ENCODE measurements around the gene DENND1A.
"Not testable (repeated sequence)": the region's sequence is repeated elsewhere in the genome, so short reads cannot be mapped to it uniquely, and the experiment has no call there.

The DENND1A gene

DNA sequence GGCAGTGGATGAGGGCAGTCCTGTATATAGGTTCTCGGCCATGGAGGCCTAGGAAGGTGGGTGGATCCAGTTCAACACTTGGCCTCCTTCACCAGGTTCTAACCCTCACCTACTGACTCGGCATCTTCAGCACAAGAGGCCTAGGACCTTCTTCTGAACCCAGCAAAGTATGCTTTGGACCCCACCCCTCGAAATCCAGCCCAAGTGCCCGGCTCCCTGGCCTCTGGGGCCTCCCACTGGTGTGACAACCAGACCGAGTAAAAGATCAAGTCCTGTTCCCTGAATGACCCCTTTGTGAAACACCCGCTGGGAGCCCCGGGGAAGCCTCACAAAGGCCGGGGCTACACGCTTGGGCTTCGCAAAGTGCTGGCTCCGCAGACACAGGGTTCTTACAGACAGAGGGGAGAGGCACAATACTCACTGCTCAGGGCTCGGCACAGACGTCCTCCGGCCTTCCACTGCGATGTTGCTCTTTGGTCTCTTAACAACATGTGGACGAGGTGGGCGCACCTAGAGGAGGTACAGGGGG, 526.9 kb downstream of the DENND1A start:
- DNase-seq (ENCODE audit: low read depth in 1 of 2, low spot score in 1 of 2): no peak

DNA sequence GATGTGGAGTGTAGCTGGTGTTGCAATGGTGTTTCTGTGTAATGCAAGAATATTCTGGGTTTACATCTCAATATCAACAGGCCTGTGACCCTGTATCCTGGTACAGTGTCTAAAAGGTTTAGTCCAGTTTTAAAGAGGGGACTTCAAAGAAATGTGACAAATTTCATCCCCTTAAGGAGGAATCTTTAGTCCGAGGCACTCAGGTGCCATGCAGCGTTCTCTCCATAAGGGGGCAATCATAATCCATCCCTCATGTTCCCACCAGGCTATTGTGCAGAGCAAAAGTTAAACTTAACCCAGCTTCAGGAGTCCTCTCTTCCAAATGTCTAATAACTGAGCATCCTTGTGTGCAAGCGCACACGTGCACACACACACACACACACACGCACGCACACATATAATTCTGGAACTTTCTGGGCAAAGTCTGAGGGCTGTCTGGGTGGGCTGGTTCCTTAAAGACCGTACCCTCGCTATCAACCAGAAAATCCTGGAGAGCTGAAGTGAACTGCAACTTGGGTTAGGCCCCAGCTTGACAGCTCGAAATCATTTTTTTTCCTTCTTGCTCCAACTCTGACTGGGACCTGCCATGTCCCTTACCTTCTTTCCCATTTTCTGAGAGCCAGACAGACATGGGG, 527.9 kb downstream of the DENND1A start:
- no peak for DNase-seq (ENCODE audit: low read depth in 1 of 2, low spot score in 1 of 2)

DNA sequence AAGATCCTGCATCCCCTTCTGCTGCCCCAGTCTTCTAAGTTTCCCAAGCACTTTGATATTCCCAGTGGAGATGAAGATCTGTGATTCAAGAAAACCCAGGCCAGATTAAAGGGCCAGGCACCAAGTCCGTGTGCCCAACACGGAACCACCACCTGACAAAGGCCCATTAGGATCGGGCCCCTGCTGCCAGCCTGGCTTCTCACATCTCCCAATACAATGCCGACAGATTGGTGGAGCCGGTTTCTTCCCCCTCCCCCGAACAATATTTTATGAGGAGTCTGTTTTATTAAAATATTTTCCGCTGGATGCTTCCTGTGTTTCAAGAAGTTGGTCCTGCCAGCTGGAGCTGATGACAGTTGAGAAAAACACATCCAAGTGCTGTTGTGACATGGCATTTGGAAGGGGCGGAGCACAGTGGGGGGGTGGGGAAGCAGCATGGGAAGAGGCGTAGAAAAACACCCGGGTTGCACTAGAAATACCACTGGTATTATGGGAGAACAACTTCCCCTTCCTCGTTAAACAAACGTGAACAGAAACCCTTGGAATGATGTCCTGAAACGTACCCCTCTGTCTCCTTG, 528.9 kb downstream of the DENND1A start:
- no peak for DNase-seq (ENCODE audit: low read depth in 1 of 2, low spot score in 1 of 2)

DNA sequence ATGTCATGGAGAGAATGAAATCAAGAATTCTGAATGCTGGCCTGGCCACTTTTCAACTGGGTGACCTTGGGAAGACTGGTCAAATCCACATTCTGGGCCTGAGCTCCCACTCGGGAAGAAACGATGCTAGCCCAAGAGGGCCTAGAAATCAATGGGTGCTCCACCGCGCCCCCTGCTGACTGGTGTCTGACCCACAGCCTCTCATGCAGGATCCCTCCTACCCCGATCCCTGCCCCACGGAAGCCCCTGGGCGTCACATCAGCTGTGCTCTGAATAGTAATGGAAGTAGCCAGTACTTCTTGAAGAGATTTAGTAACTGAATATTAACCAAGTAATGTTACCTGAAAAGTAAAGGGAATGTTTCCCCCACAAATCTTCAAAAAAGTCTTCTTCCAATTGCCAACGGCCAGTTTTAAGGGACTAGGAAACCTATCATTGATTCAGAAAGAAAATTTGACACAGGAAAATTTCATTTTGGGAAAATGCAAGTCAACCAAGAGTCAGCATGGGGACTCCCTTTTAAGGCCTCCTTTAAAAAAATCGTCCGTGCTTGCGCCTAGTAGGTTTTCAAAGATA, 530.0 kb downstream of the DENND1A start:
- DNase-seq (ENCODE audit: low read depth in 1 of 2, low spot score in 1 of 2): no peak

DNA sequence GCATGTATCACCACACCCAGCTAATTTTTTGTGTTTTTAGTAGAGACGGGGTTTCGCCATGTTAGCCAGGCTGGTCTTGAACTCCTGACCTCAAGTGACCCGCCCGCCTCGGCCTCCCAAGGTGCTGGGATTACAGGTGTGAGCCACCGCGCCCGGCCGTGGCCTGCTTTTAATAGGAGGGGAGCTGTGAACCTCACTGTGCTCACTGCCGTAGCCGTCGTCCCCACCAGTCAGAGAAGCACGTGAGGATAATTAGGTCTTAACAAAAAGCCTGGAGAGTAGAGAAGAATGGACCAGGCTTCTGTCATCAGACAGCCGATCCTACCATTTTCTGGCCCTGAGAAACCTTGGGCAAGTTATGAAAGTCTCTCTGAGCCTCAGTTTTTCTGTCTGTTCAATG, 531.0 kb downstream of the DENND1A start:
- DNase-seq (ENCODE audit: low read depth in 1 of 2, low spot score in 1 of 2): not testable (repeated sequence)

DNA sequence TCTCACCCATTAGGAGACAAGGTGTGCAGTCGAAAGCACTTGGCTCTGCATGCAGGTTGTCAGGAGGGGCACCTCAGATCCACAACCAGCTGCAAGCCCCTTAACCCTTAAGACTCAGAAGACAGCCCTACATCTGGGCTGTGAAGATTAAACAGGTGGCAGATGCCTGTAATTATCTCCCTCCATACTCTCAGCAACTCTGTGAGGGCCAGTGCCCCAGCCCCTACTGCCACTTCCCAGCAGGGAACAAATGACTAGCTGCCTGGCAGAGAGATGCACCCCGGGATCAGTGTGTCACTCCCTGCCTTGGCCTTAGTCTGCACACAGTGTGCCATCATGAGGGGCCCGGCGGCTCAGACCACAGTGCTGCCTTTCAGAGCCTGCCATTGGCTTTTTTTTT, 532.0 kb downstream of the DENND1A start:
- DNase-seq (ENCODE audit: low read depth in 1 of 2, low spot score in 1 of 2): no peak

DNA sequence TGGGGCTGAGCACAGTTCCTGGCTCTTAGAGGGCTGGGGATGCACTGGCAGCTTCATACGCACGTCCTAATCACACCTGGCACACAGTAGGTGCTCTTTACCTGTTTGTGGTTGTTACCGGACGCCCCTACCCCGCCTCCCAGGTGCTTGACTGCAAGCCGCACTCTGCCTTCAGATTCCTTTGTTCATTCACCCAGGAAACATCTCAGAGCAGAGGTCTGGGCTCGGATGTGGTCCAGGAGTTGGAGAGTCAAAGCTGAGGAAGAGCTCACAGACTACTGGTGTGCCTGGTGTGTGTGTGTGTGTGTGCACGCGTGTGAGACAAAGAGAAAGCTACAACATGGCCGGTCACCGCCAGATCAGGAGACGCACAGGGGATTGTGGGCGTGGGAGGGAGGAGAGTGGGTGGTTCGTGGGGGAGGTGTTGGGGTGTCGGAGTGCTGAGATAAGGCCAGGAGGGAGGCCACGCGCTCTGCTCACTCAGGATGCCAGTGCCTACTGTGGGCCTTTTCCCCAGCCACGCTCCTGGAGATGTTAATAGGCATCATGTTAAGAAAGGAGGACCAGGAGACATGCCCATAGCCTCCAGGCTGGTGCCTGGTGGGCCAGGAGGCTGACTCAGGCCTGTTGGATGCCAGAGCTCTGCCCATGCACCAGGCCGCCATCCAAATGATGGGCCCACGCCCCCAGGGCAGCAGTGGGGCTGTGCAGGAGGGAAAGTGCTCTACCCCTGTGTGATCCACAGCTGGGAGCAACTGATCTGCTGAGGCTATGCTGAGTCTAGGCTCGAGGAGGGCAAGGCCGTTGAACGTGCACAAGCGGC, 534.0 kb downstream of the DENND1A start:
- no peak for DNase-seq (ENCODE audit: low read depth in 1 of 2, low spot score in 1 of 2)

DNA sequence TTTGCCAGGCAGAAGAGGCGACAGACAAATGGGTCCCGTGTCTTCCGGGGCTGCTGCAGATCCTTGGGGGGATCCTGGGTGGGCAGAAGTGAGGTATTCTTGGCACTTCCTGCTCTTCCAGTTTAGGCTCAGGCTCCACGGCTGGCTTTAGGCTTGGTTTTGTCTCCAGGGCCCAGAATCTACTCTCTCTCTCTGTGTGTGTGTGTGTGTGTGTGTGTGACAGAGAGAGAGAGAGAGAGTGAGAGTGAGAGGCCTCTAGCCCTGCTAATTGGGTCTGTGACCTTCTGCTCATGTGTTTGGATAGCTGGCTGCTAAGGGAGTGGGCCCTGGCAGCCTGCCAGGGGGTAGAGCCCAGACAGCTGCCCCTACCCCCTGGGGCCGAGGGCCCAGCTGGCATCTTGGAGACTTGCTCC, 534.6 kb downstream of the DENND1A start:
- DNase-seq (ENCODE audit: low read depth in 1 of 2, low spot score in 1 of 2): no peak

DNA sequence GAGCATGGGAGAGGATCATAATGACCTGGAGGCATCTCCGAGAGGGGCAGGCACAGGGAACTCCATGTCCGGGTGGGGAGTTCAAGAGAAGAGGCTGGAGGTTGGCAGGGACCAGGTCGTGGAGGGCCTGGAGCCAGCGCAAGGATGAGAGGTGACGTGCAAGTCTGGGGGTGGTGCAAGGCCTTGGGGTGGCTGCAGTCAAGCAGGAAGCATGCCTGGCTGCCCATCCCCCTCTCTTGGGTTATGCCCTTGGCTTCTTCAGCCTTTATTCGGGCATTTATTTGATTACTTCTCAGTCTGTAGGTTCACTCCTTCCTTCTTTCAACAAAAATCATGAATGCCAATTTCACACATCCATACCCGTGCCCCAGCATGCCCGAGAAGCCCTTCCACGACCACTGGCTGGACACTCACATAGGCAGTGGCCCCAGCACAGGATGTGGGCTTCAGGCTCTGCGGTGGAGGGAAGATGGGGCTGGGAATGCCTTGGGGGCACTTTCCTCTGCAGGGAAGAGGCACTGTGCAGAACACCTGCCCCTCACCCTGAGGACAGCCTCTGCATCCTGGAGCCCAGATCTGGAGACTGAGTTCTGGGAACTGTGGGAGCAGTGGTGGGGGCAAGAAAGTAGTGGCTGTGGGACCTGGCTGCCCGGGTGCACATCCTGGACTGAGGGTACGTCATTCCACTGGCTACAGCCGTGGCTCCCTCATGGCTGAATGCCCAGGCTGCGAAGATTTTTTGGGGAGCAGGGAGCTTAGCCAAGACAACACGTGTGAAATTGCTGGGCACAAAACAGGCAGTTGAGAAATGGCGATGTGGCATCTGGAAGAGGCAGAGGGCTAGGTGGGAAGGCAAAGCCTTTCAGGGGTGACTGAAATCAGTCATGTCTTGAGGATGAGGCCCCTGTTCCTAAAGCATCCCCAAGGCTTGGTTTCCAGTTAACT, 535.4 kb downstream of the DENND1A start:
- no peak for DNase-seq (ENCODE audit: low read depth in 1 of 2, low spot score in 1 of 2)

DNA sequence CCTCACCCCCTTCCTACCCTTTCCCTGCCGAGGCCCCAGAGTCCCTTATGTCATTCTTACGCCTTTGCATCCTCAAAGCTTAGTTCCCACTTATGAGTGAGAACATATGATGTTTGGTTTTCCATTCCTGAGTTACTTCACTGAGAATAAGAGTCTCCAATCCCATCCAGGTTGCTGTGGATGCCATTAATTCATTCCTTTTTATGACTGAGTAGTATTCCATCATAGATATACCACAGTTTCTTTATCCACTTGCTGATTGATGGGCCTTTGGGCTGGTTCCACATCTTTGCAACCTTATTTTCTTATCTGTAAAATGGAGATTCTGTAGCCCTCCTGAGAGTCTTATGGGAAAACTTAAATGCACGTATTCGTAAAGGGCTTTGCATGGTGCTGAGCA, 537.1 kb downstream of the DENND1A start:
- no peak for DNase-seq (ENCODE audit: low read depth in 1 of 2, low spot score in 1 of 2)

DNA sequence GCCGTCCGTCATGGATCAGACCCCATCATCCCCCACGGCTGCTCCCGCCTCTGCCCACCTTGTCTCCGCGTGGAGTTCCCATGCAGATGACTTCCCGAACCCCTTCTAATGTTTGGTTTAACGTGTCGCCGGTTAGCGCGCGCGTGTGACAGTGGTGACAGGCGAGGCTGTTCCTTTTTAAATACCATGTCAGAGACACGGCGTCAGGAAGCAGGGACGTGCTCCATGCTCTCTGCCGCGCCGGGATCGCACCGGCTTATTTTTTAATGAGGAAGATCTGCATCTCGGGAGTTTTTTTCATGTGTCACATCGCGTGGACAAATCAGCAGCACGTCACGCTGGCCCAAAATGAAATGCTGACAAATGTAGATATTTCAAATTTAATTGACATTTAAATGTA, 538.0 kb downstream of the DENND1A start:
- no peak for DNase-seq (ENCODE audit: low read depth in 1 of 2, low spot score in 1 of 2)

DNA sequence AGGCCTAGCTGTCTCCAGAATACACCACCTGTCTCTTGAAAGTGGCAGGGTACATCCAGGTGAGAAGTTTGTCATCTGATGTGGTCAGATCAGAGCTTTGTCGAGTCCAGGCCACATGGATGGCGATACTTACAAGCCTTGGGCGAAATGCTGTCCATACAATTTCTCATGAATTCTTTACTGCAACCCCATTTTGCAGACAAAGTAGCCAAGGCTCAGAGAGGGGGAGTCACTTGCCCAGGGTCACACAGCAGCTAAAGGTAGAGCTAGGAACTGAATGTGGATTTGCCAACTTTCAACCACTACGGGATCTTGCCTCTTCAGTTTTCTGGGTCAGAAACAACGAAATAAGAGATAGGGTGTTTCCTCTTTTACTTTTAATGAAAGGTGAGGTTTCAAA, 538.7 kb downstream of the DENND1A start:
- DNase-seq (ENCODE audit: low read depth in 1 of 2, low spot score in 1 of 2): no peak

DNA sequence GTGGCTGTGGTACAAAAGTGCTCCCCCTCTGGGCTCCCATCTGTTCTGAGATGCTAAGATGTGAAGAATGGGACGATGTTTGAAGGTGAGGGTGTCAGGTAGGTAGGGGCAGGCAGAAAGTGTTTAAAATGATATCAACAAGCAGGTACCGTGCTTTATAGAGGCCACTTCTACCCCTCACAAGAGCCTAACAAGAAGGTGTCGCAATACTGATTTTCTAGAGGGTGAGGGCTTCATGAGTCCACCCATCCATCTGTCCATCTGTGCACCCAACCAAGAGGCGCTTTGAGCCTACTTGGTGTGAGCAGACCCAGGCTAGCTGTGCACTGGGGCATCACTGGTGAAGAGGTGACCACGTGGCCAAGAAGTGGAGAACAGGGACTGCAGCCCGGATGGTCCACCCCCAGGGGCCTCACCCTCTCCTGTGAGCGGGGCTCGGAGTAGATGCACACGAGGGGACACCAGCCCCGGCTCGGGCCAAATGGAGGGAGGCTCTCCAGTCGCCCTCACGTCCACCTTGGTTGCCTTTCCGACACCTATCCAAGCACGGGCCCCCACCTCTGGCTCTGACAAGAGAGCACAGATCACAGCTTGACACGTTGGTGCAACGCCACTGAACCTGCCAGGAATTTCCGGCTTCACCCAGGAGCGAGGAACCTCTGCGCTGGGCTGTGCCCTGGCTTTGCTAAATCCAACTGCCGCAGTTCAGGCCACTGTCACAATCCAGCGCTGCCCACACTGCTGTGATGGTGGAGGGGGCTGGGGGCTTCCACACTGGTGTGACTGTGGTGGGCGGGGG, 539.4 kb downstream of the DENND1A start:
- no peak for DNase-seq (ENCODE audit: low read depth in 1 of 2, low spot score in 1 of 2)

DNA sequence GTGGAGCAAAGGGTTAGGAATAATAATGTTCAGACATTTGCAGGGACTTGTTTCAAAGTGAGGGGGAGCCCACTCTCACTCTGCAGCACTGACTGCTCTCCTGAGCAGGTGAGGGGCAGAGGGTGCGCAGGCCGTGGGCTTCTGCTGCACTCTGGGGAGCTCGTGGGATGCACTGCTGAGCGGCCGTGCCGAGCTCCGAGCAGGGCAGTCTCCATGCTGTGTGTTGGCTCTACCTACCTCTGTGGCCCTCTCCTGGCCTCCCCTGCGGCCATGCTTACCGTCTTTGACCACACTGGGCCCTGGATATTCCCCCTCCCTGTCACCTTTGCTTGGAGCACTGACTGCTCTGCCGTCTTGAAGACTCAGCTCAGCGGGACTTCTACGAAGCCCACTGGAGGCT, 540.2 kb downstream of the DENND1A start:
- no peak for DNase-seq (ENCODE audit: low read depth in 1 of 2, low spot score in 1 of 2)

DNA sequence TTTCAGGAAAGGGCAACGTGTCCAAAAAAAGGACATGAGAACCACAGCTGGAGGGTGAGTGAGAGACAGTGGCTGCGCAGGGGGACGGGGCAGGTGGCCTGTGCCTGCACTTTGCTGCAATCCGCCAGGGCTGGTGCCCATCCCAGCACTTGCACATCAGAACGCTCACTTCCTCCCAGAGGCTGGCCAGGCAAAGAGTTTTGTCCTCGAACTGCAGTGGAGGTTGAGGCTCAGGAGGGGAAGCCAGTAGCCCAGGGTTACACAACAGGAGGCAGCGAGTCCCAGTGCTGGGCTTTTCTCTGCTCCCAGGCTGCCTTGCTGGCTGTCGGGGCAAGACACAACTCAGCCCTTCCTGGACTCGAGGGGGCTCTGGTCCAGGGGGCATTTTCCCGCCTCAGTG, 540.9 kb downstream of the DENND1A start:
- DNase-seq (ENCODE audit: low read depth in 1 of 2, low spot score in 1 of 2): no peak

DNA sequence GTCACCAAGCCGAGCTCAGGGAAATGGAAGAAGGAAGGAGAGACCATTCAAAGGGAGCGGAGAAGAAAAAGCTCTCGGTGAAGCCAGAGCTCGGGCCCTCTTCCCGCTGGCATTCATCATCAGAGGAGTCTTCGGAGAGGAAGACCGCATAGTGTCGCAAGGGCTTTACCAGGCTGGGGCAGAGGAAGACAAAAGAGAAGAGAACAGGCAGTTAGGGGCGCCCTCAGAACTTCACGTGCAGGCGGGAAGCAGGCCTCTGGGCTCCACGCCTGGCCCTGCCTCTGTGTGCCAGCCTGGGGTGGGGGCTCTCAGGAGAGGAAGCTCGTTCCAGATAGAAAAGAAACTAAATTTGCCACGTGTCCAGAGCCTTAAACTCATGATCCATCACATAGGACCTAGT, 542.2 kb downstream of the DENND1A start:
- DNase-seq (ENCODE audit: low read depth in 1 of 2, low spot score in 1 of 2): no peak

DNA sequence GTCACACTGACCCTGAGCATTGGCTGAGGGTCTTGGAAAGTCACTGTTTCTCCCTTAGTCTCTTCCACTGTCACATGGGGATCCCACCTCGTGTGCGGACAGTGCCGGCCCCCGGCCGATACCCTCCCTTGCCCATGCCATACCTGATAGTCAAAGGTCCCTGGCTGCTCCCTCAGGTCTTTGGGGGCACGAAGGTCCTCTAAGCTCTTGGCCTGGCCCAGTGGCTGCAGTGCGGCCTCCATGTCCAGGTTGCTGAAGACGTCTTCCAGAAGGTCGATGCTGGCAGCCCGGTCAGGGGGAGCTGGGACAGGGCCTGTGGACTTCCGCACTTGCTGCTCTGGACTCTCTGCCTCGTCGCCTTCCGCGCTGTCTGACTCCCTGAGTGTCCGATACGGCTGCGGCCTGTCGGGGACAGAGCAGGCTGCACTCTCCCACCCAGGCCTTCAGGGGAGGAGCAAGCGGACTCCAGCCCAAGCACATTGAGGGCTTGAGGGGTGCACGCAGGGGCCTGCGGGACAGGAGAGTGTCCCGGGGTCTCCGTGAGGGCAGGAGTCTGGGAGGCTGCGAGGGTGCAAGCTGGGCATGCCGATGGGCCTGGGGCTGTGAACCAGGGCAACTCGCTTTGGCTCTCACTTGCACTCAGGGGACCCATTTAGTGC, 546.3 kb downstream of the DENND1A start:
- DNase-seq (ENCODE audit: low read depth in 1 of 2, low spot score in 1 of 2): no peak

DNA sequence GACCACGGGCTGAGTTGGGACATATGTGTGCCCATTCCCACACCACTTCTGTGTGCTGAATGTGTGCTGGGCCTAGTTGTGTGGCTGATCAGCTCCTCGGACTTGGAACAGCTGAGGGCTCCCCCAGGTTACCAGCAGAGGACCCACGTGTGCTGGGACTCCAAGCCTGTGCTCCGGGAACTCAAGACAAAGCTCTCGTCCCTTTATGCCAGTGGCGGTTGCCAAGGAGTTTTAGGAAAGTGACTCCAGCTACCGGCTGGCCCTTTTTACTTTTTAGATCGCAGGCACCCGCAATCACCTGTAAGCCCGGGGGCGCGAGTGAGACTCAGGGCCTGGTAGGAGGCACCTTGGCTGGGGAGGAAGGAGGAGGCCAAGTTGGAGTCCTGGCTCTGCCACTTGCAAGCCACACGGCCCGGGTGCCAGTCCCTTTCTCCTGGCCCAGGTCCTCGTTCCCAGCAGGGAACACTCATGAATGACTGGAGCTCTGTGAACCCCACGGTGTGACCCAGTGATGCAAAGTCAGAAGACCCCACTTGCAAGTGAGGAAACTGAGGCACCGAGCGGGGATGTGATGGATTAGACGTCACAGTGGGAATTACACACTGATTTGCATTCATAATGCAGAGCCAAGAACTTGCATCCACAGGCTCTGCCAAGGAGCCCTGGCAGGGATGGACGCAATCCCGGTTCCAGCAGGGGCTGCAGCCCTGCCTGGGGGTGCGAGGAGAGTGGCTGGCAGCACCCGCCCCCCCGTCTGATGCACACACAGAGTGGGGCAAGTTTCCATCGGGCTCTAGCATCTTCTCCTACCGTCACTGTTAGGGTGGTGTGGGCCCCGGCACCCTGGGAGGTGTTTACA, 547.0 kb downstream of the DENND1A start:
- DNase-seq (ENCODE audit: low read depth in 1 of 2, low spot score in 1 of 2): no peak

All from activated CD4-positive, alpha-beta T cell treated with anti-CD3 and anti-CD28 coated beads, Interleukin-2, amount 50 U/mL, for 24 hours (primary cell).